Embryonic facial prominence (tissue), 1 donor: ENCODE results near the gene B3GLCT.

Experiments
- DNase-seq: peaks from one replicate; pipeline ENCODE4 v3.0.0-alpha.2; 2016; ENCODE audit errors: extremely low spot score

The B3GLCT gene

DNA sequence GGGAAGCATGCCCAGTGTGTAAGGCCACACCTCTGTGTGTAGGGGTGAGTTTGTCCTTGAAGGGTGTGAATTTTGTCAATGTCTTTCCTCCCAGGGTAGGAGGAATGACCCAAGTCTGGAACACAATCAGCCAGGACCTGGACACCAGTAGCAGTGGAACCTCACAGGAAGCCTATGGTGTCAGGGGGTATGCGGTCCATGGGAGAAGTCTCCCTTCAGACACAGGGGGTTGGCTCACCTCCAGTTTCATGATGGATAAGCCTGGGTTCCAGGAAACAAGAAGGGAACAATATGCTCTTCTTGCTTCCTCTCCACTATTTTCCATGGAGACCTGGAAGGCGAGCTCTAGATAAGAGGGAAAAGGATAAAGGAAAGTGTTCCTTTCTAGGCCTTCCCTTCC is 23.9 kb downstream of the B3GLCT start:
- DNase-seq = no peak

DNA sequence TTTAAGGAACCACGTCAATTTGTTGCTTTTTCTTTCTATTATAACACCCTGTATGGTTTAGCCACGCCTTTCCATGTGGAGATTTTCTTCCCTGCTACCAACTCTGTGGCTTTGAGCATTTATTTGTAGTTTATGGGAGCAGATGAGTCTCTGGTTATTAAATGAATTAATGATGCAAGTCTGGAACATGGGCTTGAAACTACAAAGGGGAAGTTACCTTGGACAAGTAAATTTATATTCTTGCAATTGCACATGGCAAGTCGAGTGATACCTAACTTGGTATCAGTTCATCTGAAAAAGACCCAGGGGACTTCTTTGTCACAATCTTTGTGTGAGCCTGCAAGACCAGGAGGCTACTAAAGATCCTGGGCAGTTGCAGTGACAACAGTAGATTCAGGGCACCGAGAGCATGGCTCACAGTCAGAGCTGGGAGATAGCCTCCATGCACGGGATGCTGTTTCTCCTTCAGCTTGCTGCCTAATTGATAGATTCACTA is 24.4 kb downstream of the B3GLCT start:
- DNase-seq = no peak

DNA sequence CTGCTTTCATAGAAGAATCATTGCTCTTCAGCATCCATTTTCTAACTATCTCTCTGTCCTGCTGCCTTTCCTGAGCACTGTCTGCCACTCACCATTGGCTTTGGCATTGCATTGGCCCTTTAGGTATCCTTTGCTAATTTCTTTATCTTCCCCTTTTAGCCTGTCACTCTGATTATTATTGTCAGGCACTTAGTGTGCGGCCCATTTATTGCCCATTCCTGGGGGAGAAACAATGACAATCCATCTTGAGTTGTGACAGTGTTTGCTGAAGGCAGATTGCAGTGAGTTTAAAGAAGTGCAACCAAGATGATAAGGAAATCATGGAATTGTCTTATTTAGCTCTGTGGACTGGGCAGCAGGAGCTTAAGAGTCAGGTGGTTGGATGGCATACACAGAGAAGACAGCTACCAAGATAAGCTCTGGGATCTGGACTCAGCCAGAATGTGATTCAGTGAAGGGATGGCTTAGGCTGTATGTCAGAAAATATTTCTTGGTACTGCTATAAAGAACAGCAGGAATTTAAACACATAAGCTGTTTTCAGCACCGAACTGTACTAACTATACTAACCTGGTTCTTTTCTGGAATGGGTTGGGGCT is 25.3 kb downstream of the B3GLCT start:
- no peak for DNase-seq

DNA sequence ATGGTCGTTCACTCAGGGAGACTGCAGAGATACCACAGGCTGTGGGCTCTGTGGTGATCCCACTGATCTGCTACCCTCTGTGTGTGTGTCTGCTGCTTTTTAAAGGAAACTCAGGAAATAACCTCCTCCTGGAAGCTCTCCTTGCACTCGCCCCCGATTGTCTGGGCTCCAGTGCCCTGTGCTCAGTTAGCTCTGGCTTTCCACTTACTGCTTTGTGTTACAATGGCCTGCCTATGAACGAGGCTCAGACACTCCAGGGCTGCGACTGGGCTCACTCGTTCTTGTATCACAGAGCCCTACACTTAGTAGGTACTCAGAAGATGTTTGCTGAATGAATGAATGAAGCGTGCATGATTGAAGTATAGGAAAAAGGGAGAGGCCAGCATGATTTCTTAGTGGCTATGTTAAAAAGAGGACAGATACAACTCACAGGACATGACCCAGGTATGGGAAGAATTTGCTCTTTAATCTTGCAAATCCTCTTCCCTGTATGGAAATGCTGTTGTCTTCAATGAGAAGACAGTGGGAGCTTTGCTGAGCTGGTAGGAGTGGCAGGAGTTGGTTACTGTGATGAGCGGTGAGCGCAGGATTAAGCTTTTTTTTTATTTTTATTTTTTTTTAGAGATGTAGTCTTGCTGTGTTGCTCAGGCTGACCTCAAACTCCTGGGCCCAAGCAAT is 26.4 kb downstream of the B3GLCT start:
- DNase-seq = no peak

DNA sequence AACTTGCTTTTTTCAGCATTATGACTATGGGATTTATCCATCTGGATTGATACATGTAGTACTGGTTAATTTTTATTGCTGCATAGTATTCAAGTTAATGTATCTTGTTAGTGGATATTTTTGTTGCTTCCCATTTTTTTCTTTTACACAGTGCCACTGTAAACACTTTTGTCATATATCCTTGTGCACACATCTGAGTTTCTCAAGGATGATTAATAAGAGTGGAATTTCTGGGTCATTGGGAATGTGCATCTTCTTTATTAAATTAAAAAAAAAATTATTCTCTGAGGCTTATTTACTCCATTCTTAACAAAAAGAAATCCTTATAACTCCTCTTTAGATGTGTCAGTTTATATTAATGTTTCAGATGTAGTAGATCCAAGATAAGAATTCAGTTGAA is 27.3 kb downstream of the B3GLCT start:
- DNase-seq = no peak

DNA sequence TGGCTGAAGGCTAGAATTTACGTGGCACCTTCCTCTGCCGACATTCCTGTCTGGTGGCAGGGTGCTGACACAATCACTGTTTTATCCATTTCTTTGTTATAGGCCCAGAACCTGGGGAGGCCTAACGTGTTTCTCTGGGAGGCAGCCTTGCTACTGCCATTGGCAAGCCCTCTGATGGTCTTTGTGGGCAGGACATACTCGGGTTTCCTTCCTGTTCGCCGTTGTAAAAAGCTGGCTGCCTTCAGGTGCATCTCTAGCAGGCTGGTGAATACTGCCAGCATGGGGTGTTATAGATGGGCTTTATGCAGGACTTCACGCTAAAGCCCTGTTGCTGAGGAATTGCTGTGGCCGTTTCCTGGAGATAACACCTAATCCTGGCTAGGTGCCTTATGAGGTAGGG is 28.1 kb downstream of the B3GLCT start:
- no peak for DNase-seq

DNA sequence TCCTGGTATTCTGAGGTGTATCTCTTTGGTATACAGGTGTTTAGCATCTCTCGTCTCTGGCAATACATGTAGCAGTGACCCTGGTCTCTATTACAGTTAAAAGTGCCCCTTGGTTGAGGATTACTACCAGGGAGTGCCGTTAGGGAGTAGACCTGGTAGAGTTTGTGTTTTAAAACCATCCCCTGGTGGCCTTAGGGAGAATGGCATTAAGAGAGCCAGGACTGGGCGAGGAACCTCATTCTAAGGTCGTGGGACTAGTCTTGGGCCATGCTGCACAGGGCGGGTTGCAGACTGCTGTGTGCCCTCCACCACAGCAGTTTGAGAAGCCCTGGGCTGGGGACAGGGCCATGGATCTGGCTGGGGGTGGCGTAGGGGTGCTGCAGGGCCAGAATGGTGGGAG is 35.0 kb downstream of the B3GLCT start:
- DNase-seq = no peak

DNA sequence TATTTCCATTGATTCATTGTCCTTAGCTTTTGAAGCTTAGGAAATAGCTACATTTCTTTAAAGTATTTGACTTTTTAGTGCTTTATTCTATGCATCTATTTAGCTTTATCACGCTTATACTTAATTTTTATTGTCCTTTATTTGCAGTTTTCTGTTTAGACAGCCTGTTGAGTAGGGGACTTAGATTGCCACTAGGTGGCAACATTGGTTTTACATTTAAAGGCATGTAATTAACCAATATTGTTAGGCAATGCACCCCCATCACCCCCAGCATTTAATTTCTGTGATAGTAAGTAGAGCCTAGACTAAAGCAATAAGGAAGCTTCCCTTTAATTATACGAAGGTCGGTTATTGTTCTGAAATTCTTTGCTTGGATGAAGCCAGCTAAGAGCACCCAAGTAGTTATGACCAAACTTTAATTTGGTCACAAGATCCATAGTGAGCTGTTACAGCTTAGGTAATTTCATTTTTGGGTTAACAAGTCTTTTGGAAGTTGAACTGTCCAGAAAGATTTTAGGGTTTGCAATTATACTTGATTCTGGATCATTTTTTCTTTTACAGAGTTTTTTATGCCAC is 36.5 kb downstream of the B3GLCT start:
- no peak for DNase-seq

DNA sequence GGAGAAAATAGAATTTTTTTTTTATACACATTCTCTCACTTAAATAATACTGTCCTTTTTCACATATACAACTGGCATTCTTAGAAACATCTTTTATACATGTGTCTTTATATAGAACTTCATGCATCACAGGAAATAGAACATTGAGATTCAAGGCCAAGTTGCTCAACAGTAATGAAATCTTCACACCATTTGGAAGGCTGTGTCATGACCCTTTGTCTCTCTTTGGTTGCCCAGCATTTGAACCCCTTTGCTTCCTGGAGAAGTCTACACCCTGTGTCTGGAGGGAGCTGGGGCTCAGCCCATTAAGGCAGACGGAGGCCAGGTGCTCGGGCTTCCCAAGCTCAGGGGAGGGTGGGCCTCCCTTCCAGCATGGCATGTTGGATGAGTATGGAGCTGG is 41.1 kb downstream of the B3GLCT start:
- DNase-seq = no peak

DNA sequence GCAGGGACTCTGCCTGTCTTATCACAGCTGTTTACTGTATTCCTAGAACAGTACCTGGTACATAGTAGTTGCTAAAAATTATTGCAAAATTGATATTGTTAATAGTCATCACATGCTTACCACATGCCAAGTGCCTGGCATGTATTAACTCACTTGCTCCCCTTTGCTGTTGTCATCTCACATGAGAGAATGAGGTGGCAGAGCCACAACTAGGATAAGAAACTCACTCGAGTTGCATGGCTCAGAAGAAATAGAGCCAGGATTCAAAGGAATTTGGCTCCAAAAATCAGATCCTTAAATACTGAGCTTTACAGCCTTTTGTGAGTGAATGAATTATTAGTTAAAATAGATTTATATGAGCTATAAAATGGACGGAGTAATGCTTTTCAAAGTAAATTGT is 42.6 kb downstream of the B3GLCT start:
- DNase-seq = no peak

DNA sequence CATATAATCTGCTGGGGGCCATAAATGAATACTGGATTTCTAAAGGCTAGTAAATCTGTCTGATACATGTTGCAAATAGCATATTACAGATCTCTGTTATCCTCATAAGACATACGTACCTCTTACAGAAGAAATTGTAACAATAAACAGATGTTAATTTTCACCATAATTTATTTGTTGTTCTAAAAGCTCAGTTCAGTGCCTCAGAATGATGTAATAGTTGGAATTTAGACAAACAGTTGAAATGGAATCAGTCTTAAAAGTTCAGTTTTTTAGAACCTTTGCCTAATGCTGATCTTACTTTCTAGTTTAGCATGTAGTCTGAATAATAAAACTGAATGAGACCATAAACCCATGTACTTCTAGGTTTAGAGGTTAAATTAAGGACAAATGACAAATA is 43.1 kb downstream of the B3GLCT start:
- DNase-seq = no peak

DNA sequence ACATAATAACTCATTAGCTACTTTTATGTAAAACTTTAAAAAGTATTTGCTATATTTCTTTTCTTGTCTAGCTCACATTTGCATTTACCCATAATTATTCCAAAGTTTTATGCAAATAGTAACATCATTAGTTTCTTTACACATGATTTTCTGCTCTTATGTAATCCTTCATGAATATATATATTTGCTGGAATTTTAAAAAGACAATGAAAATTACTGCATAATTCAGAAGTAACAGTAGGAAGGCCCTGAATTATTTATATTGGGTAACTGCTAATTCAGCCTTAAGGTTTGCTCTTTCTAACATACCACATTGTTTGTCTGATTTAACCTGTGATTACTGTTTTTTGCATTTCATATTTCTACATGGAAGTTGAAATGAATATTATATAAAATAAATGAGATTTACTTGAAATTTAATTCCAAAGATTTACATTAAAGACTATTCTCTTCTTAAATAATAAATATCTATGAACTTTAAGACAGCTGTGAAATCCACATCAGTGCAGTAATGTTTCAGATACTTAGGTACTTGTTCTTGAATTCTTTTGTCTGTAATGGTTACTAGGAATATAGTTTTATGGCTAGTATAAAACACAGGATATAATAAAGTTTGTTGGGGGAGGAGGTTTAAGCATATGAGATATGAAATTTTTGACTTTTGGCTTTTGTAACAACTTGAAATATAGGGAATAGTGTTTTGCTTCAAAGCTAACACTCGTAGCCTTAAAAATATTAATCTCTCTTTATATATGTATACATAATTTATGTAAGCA is 46.0 kb downstream of the B3GLCT start:
- no peak for DNase-seq

DNA sequence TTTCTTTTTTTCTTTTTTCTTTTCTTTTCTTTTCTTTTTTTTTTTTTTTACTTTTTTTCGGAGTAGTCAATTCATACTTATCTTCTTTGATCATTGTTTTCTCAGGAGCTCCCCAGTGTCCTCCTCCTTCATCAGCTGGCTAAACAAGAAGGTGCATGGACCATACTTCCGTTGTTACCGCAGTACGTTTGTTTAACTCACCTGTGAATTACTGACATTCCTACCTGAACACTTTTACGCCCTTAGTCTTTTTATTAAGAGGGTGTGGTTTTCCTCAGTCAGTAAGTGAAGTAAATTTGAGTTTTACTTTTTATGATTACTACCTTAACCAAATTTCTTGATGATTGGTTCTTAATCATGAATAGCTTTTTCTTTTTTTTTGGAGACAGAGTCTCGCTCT is 47.1 kb downstream of the B3GLCT start:
- DNase-seq = no peak

DNA sequence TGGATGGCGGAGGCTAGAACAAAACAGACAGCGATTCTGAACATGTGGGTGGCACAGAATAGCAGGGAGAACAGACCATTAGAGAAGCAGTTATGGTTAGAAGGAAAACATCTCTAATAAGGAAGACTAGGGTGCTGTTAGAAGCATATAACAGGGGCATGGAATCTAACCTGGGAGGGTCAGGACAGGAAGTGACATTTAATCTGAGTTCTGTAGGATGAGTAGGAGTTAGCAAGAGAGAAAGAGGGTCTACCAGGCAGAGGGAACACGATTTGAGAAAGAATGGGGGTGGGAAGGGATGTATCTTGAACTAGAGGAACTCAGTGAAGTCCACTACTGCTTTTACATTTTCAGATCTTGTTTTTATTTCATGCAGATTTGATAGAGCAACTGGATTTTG is 48.6 kb downstream of the B3GLCT start:
- DNase-seq = no peak

DNA sequence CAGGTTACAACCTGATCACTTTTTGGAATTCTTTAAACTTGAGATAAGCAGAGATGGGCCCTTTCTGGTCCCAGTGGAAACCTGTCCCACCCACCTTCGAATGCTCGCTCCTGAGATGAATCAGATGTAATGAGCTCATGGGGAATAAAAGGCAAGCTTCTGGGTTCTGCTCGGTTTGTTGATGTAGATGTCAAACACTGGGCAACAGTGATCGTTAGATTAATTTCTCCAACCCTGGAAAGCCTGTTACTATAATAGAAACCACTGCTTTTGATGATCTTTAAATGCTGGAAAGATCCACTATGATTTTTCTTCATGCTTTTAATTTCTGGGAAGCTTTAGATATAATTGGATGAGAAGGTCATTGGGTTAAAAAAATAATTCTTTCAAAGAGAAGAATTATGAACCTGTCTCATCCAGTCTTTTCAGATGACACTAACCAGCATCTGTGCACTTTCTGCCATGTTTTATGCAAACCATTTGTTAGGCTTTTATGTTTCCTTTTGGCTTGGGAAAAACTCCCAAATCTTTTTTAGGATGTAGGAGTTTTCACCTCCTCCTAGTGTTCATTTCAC is 49.3 kb downstream of the B3GLCT start:
- DNase-seq = no peak

DNA sequence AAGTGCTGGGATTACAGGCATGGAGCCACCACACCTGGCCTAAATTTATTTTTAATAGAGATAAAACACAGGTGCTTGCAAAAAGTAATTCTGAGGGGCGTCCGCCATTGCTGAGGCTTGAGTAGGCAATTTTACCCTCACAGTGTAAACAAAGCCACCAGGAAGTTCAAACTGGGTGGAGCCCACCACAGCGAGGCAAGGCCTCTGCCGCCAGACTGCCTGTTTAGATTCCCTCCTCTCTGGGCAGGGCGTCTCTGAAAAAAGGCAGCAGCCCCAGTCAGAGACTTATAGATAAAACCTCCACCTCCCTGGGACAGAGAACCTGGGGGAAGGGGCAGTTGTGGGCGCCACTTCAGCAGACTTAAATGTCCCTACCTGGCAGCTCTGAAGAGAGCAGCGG is 50.7 kb downstream of the B3GLCT start:
- no peak for DNase-seq

DNA sequence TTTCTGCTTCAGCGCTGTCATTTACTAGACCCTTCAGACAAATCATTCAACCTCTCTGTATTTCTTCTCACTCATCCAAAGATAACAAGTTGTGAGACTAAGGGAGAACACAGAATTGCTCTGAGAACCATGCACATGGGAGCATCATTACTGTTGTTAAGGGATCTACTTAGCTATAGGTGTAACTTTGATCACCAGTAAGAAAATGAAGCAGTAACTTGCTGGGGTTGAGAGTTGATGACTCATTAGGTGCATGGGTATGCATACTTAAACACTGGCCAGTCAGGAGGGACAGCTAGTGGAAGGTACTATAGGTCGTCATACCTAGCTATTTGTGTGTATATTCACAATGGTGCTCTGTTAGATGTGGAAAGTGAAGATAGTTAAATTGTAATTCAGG is 61.5 kb downstream of the B3GLCT start:
- DNase-seq = no peak

DNA sequence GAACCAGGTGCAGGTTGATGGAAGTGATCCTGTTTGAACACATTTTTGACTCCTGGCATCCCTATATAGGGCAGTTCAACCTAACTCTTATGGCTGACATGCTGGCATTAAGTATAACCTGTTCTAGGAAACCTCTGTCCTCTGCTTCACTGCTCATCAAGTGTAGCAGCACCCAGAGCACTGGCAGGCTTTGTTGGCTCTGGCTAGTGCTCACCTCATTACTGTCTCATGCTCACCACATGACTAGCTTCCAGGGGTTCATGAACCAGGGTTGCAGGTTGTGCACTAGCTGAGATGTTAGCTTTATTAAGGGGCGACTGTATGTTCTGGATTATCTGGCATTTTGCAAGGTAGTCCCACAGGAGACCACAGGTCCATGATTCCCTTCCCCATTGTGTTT is 63.6 kb downstream of the B3GLCT start:
- DNase-seq = no peak

DNA sequence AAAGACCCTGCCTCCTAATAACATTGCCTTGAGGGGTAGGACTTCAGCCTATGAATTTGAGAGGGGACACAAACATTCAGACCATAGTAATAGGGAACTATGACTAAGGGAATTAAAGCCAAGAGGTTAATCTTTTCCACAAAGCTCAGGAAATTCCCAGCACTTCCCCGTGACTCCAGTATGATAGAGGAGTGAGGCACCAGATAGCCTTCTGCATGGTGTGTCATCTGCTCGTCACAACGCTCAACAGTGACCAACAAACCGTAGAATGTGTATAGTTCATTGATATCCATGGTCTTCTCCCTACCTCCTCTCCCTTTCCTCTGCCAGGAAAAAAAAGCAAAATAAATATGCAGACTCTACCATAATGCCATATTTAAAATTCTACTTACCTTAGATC is 64.4 kb downstream of the B3GLCT start:
- DNase-seq = no peak

DNA sequence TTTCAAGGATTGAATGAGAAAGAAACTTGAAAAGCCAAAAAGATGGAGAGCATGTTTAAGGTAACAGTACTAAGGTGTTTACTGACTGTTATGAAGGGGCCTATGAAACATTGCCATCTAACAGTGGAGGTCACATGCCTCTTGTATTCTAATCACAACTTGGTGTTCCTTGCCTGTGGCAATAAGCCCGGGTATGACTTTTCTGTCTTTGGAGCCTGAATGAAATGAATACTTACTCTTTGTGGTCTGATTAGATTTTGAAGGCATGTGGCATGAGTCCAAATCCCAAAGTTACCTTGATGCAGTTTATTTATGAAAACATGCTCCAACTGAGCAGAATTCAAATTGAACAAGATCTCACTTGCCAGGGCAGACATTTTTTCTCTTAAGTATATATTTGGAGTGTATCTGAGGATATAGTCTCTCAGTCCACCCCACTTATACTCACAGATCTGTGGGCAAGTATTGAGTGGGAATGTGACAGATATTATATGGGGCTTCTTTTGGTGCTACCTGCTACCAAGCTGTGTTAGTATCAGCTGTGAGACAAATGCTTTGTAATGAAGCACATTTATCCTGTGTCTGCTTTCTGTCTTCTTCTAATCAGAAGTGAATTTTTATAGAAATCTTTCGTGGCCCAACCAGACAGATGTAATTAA is 67.5 kb downstream of the B3GLCT start:
- DNase-seq = peak; percentile 22

DNA sequence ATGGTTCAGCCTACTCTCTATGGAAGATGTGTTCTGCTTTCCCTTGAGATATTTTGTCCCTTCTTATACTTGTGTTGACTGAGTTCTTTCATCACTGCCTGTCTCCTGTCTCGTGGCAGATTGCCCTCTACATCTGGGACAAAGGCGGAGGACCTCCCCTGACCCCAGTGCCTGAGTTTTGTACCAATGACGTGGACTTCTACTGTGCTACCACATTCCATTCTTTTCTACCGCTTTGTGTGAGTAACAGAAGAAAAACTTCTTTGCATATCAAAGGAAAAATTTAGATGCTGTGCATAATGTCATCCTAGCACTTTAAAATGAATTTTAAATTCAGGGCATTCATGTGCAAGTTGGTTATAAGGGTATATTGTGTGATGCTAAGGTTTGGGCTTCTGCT is 74.6 kb downstream of the B3GLCT start:
- no peak for DNase-seq

DNA sequence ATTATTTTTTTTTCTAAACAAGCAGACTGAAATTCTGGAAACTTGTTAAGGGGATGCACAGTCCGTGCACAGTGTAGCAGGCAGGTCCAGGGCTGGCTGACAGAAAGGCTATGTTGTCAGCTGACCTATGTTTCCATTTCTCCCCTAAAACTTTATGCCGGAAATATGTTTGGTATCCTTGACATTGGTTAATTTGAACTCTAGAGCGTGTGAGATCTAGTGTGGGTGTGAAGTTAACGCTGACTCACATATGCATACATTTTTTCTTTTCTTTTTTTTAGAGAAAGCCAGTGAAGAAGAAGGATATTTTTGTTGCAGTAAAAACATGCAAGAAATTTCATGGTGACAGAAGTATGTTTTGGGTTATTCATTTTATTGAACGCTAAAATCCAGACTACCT is 76.6 kb downstream of the B3GLCT start:
- DNase-seq = no peak
